ENCODE results near the gene RBBP4. TPM values are rescaled to one million over a fixed set of nuclear protein-coding genes. Genes with fewer than 3 reads are reported as not detected.
A peak's percentile ranks its signal among the peaks of the same experiment; 100 is the strongest.

RBBP4 gene
- total and polyA plus RNA-seq, 2 of the 8 experiments (the other 6 are each of a cell fraction or from before 2014, with no cell fraction given) = 147 to 397 TPM

- no peaks in the 10 kb centered on the region for H3K79me1 ChIP-seq (ENCODE audit: low read depth, low read length)
- ChIA-PET POLR2A (ENCODE audit: partially characterized antibody) (interaction anchor here (1.7 to 9.6 kb wide), 3 partner anchors 8 to 59 kb away, joined by 4 to 152 read pairs (median 18); no protein-coding TSS in a partner anchor), CTCF (ENCODE audit: partially characterized antibody) (interaction anchor here (0.6 to 10.5 kb wide), 10 partner anchors 14 to 289 kb away, joined by 3 to 329 read pairs (median 36); no protein-coding TSS in a partner anchor)
- WGBS, 2 experiments (ENCODE audit: extremely low coverage in 1 of 2, insufficient coverage in 1 of 2, insufficient read length in 1 of 2, insufficient replicate concordance in 2 of 2, low coverage in 1 of 2, low lambda C conversion rate in 2 of 2, missing lambda C conversion rate in 1 of 2) = 89% methylated on average over 4 of the region's 4 CpGs; no CpG with 5 or more reads in 1 of the 2 experiments
- TF ChIP-seq MAFK (IDR thresholded peaks at IDR 0.05; ENCODE audit: low read depth, low read length) = no peak
- TF ChIP-seq POU5F1 (IDR thresholded peaks at IDR 0.05; ENCODE audit: low read depth, low read length) = no peak
- no peak for TF ChIP-seq TBP (IDR thresholded peaks at IDR 0.05; ENCODE audit: low read depth, low read length)
- no peak for TF ChIP-seq CHD2 (IDR thresholded peaks at IDR 0.05; ENCODE audit: low read length)
- TF ChIP-seq CHD1 (IDR thresholded peaks at IDR 0.05; ENCODE audit: low read depth, low read length) = no peak
- TF ChIP-seq SIX5 (IDR thresholded peaks at IDR 0.05; ENCODE audit: low read depth, low read length) = no peak
- no peak for TF ChIP-seq MAX (IDR thresholded peaks at IDR 0.05)
- TF ChIP-seq SP4 (IDR thresholded peaks at IDR 0.05; ENCODE audit: low read length) = no peak
- no peak for TF ChIP-seq RFX5 (IDR thresholded peaks at IDR 0.05; ENCODE audit: borderline replicate concordance, low read depth, low read length)
- no peak overlapping the region for H4K8ac ChIP-seq (ENCODE audit: extremely low read depth, insufficient read depth, low read length)
- H2BK12ac ChIP-seq (ENCODE audit: low read depth, low read length) = peak overlapping the region; percentile 64; the same call in 1 of the 2 replicates
- H3K56ac ChIP-seq (replicated peaks; ENCODE audit: insufficient read length, low read depth, low read length) = no peak overlapping the region
- H3K27me3 ChIP-seq (replicated peaks in 1 of 4; ENCODE audit: control insufficient read depth in 3 of 4, extremely low read depth in 1 of 4, insufficient read depth in 3 of 4, low read length in 3 of 4) = no peaks in the 10 kb centered on the region; a peak in 1 of 7 replicates
- no peaks in the 10 kb centered on the region for H3K23me2 ChIP-seq (ENCODE audit: low read depth, low read length)
- H2AK5ac ChIP-seq (ENCODE audit: low read depth, low read length) = 0 out of 2 replicates have a peak overlapping the region, but pooled peaks have one; percentile 20
- H2BK20ac ChIP-seq (ENCODE audit: low read length) = peak overlapping the region; percentile 24; the same call in 1 of the 2 replicates
- H4K20me1 ChIP-seq (replicated peaks in 1 of 2; ENCODE audit: control insufficient read depth in 1 of 2, insufficient read depth in 2 of 2, low read length in 2 of 2) = no peaks in the 10 kb centered on the region
- H3K9ac ChIP-seq (replicated peaks in 1 of 4; ENCODE audit: extremely low read depth in 1 of 4, low read depth in 3 of 4, low read length in 3 of 4) = no peak overlapping the region; a peak in 1 of 7 replicates
- H3K36me3 ChIP-seq (ENCODE audit: control insufficient read depth in 2 of 4, insufficient read depth in 4 of 4, low read length in 3 of 4) = no peaks in the 10 kb centered on the region
- H3K14ac ChIP-seq (ENCODE audit: insufficient read length) = no peak overlapping the region
- no peak overlapping the region for H3K4me2 ChIP-seq (ENCODE audit: insufficient read depth in 1 of 2, low read depth in 2 of 2, low read length in 2 of 2)
- no peaks in the 10 kb centered on the region for H3K79me2 ChIP-seq (ENCODE audit: control insufficient read depth in 1 of 2, insufficient read depth in 2 of 2, low read length in 2 of 2)
- H2AFZ ChIP-seq (ENCODE audit: low read length) = no peak overlapping the region
- H3K4me1 ChIP-seq (replicated peaks in 1 of 4; ENCODE audit: control insufficient read depth in 3 of 4, insufficient read depth in 4 of 4, low read length in 3 of 4) = peaks cover 0 to 13% (median 13%) of the 10 kb centered on the region in 4 experiments; a peak in 6 of 7 replicates
- no peak overlapping the region for H3K23ac ChIP-seq (ENCODE audit: insufficient read length)
- H2BK5ac ChIP-seq (ENCODE audit: low read depth, low read length) = no peak overlapping the region
- no peak overlapping the region for H4K5ac ChIP-seq (ENCODE audit: insufficient read length, low read depth, low read length)
- no peak for DNase-seq (ENCODE audit: low read depth in 1 of 2, low spot score in 2 of 2)
- H3K4me3 ChIP-seq (ENCODE audit: extremely low read depth in 1 of 4, insufficient read depth in 2 of 4, low read depth in 3 of 4, low read length in 4 of 4) = no peak overlapping the region
- no peak overlapping the region for H2BK15ac ChIP-seq (ENCODE audit: low read length)
- peak overlapping the region; percentile 89 for H4K91ac ChIP-seq (replicated peaks; ENCODE audit: insufficient read length, low read length)
- H3K4ac ChIP-seq (replicated peaks; ENCODE audit: insufficient read length, low read depth, low read length) = no peak overlapping the region
- no peak overlapping the region for H3K27ac ChIP-seq (ENCODE audit: low read depth, low read length)
- no peak overlapping the region for H3K18ac ChIP-seq (ENCODE audit: extremely low read depth, low read length)
- no peak overlapping the region for H2BK120ac ChIP-seq (replicated peaks; ENCODE audit: low read depth, low read length)
- no peaks in the 10 kb centered on the region for H3K9me3 ChIP-seq (ENCODE audit: insufficient read depth in 2 of 2, low read depth in 1 of 2, low read length in 1 of 2)
- no peak for FAIRE-seq
Measured at GRCh38 chr1:32714277-32714676, 63.3 kb downstream of the RBBP4 start.
